ENCODE data around the gene PIN1. TPM values are rescaled to one million over a fixed set of nuclear protein-coding genes. Genes with fewer than 3 reads are reported as not detected.

PIN1 gene
- total RNA-seq, 1 experiment from 2014 or later = 61.4 TPM

- intact Hi-C loops (cut with micrococcal nuclease) = loop anchor here (1.0 to 10.0 kb wide), 3 partner anchors 357 to 651 kb away; partner anchors contain the start of genes ZNF266 and ZNF317
- H3K27ac Mint-ChIP-seq (ENCODE audit: low read depth, unreplicated experiment) = peak overlapping the region; percentile 84
- no peaks in the 10 kb centered on the region for H3K9me3 Mint-ChIP-seq (ENCODE audit: unreplicated experiment)
- POLR2A ChIA-PET = interaction anchor here (0.6 to 1.9 kb wide), 5 partner anchors 23 to 1128 kb away, joined by 3 to 6 read pairs (median 4); partner anchors contain the start of gene ZNF846
- peak; percentile 87 for DNase-seq (ENCODE audit: unreplicated experiment)
- H3K4me1 Mint-ChIP-seq (ENCODE audit: insufficient read depth, unreplicated experiment) = peaks cover 10% of the 10 kb centered on the region
- no TSS peak for BruUV-seq (replicated peaks)
- no peaks in the 10 kb centered on the region for H3K27me3 Mint-ChIP-seq (ENCODE audit: insufficient read depth, unreplicated experiment)
- H3K36me3 Mint-ChIP-seq (ENCODE audit: insufficient read depth, unreplicated experiment) = peaks cover 7% of the 10 kb centered on the region
- TF ChIP-seq, protein P1, sequence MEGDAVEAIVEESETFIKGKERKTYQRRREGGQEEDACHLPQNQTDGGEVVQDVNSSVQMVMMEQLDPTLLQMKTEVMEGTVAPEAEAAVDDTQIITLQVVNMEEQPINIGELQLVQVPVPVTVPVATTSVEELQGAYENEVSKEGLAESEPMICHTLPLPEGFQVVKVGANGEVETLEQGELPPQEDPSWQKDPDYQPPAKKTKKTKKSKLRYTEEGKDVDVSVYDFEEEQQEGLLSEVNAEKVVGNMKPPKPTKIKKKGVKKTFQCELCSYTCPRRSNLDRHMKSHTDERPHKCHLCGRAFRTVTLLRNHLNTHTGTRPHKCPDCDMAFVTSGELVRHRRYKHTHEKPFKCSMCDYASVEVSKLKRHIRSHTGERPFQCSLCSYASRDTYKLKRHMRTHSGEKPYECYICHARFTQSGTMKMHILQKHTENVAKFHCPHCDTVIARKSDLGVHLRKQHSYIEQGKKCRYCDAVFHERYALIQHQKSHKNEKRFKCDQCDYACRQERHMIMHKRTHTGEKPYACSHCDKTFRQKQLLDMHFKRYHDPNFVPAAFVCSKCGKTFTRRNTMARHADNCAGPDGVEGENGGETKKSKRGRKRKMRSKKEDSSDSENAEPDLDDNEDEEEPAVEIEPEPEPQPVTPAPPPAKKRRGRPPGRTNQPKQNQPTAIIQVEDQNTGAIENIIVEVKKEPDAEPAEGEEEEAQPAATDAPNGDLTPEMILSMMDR (IDR thresholded peaks at IDR 0.05; ENCODE audit: unreplicated experiment) = no peak
- CTCF ChIA-PET = interaction anchor here (0.6 to 2.5 kb wide), 6 partner anchors 23 to 208 kb away, joined by 3 to 23 read pairs (median 14); partner anchors contain the start of gene ZNF121
- H3K4me3 Mint-ChIP-seq (ENCODE audit: unreplicated experiment) = peak overlapping the region; percentile 87
Measured at GRCh38 chr19:9791552-9792205, 43.4 kb upstream of the PIN1 start.

DNA sequence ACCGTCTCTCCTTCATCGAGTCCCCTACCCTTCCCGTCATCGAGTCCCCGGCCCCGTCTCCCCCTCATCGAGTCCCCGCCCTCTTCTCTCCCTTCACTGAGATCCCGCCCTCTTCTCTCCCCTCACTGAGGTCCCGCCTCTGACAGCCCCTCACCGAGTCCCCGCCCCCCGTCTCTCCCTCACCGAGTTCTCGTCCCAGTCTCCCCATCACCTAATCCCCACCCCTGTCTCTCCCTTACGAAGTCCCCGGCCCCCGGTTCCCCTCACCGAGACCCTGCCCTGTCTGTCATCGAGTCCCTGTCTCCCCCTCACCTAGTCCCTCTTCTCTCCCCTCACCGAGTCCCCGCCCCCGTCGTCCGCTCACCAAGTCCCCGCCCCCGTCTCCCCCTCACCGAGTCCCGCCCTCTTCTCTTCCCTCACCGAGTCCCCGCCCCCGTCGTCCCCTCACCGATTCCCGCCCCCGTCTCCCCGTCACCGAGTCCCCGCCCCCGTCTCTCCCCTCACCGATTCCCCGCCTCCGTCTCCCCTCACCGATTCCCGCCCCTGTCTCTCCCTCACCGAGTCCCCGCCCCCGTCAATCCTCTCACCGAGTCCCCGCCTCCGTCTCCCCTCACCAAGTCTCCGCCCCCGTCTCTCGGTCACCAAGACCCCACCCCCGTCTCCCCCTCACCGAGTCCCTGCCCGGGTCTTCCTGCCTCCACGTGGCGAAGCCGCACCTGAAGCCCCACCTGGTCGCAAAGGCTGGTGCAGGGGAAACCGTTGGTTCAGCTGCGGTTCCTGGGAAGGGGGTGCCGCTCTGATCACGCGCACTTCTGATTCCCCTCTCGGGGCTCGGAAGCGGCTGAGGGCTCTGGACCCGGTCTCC, 42.7 kb upstream of the PIN1 start:
- Mint-ChIP-seq H3K4me1 (ENCODE audit: insufficient read depth, unreplicated experiment) (peaks cover 11% of the 10 kb centered on the region), H3K27ac (ENCODE audit: low read depth, unreplicated experiment) (peak overlapping the region; percentile 84), H3K9me3 (ENCODE audit: unreplicated experiment) (no peaks in the 10 kb centered on the region), H3K27me3 (ENCODE audit: insufficient read depth, unreplicated experiment) (no peaks in the 10 kb centered on the region), H3K4me3 (ENCODE audit: unreplicated experiment) (peak overlapping the region; percentile 87), H3K36me3 (ENCODE audit: insufficient read depth, unreplicated experiment) (peaks cover 7% of the 10 kb centered on the region)
- BruUV-seq (replicated peaks) = no TSS peak
- POLR2A ChIA-PET = interaction anchor here (0.6 kb wide), 1 partner anchor 26 kb away, joined by 5 read pairs; the partner anchor contains the start of gene FBXL12
- peak; percentile 76 for DNase-seq (ENCODE audit: unreplicated experiment)
- intact Hi-C loops (cut with micrococcal nuclease) = loop anchor here (1.0 to 10.0 kb wide), 3 partner anchors 358 to 652 kb away; partner anchors contain the start of genes ZNF266 and ZNF317
- CTCF ChIA-PET = no interaction called here
- TF ChIP-seq, protein P1 (IDR thresholded peaks at IDR 0.05; ENCODE audit: unreplicated experiment) = no peak

GRCh38 chr19:9793071-9793591, 42.0 kb upstream of the PIN1 start:
- TF ChIP-seq, protein P1 (IDR thresholded peaks at IDR 0.05; ENCODE audit: unreplicated experiment) = no peak
- H3K36me3 Mint-ChIP-seq (ENCODE audit: insufficient read depth, unreplicated experiment) = peaks cover 7% of the 10 kb centered on the region
- peak overlapping the region; percentile 87 for H3K4me3 Mint-ChIP-seq (ENCODE audit: unreplicated experiment)
- ChIA-PET POLR2A (interaction anchor here (0.5 to 1.2 kb wide), 4 partner anchors 24 to 208 kb away, joined by 3 to 5 read pairs (median 4); partner anchors contain the start of genes FBXL12 and ZNF121), CTCF (interaction anchor here (0.7 to 1.3 kb wide), 3 partner anchors 31 to 588 kb away, joined by 3 to 6 read pairs (median 4); no protein-coding TSS in a partner anchor)
- H3K27me3 Mint-ChIP-seq (ENCODE audit: insufficient read depth, unreplicated experiment) = no peaks in the 10 kb centered on the region
- no TSS peak for BruUV-seq (replicated peaks)
- peaks cover 11% of the 10 kb centered on the region for H3K4me1 Mint-ChIP-seq (ENCODE audit: insufficient read depth, unreplicated experiment)
- no peak for DNase-seq (ENCODE audit: unreplicated experiment)
- H3K9me3 Mint-ChIP-seq (ENCODE audit: unreplicated experiment) = no peaks in the 10 kb centered on the region
- intact Hi-C loops (cut with micrococcal nuclease) = loop anchor here (5.0 to 10.0 kb wide), 2 partner anchors 358 to 481 kb away; partner anchors contain the start of gene ZNF266
- no peak overlapping the region for H3K27ac Mint-ChIP-seq (ENCODE audit: low read depth, unreplicated experiment)

Data from MCF 10A (cell line).